Astrocyte (in vitro differentiated cells and primary cell): ENCODE measurements around the gene FARS2. TPM values are rescaled to one million over a fixed set of nuclear protein-coding genes. Genes with fewer than 3 reads are reported as not detected.
A peak's percentile ranks its signal among the peaks of the same experiment; 100 is the strongest.

Experiments used
- DNase-seq: peaks from one replicate; pipeline ENCODE4 v3.0.0-alpha.2; 2010; ENCODE audit warnings: low read depth
- FAIRE-seq: peaks from 2 replicates; lab custom pipeline; 2011; peaks lifted over from hg19 to GRCh38; lab: Jason Lieb, UNC
- H2AFZ ChIP-seq: 2 replicates; pipeline ENCODE4 v1.6.0; 2012; ENCODE audit warnings: low read depth, low read length, inconsistent platforms
- H3K27ac ChIP-seq: 2 replicates; pipeline ENCODE4 v1.5.1; 2011; ENCODE audit warnings: low read depth, low read length, inconsistent platforms
- H3K27me3 ChIP-seq: 2 replicates; pipeline ENCODE4 v1.6.0; 2011; ENCODE audit warnings: low read length, inconsistent platforms; ENCODE audit not compliant: insufficient read depth
- H3K36me3 ChIP-seq: 2 replicates; pipeline ENCODE4 v1.5.1; 2011; ENCODE audit warnings: low read length, inconsistent platforms; ENCODE audit not compliant: insufficient read depth
- H3K4me1 ChIP-seq: 2 replicates; pipeline ENCODE4 v1.5.1; 2011; ENCODE audit warnings: low read length, inconsistent platforms; ENCODE audit not compliant: insufficient read depth
- H3K4me2 ChIP-seq: 2 replicates; pipeline ENCODE4 v1.6.0; 2012; ENCODE audit warnings: low read length, inconsistent platforms
- H3K4me3 ChIP-seq: 2 replicates; pipeline ENCODE4 v1.5.1; 2011; ENCODE audit warnings: low read depth, mild to moderate bottlenecking, low read length, inconsistent platforms; ENCODE audit not compliant: insufficient read depth
- H3K79me2 ChIP-seq: 2 replicates; pipeline ENCODE4 v1.6.0; 2012; ENCODE audit warnings: mild to moderate bottlenecking, low read length, inconsistent platforms; ENCODE audit not compliant: insufficient read depth
- H3K9ac ChIP-seq: 2 replicates; pipeline ENCODE4 v1.6.0; 2012; ENCODE audit warnings: mild to moderate bottlenecking, low read length, inconsistent platforms
- H3K9me3 ChIP-seq: 2 replicates; pipeline ENCODE4 v1.5.1; 2012; ENCODE audit warnings: low read depth, mild to moderate bottlenecking, low read length, inconsistent platforms; ENCODE audit not compliant: insufficient read depth
- H4K20me1 ChIP-seq: 2 replicates; pipeline ENCODE4 v1.6.0; 2012; ENCODE audit warnings: low read length, inconsistent platforms; ENCODE audit not compliant: insufficient read depth
- H3K27ac Mint-ChIP-seq: one replicate; pipeline ENCODE4 v1.8.0; 2021; ENCODE audit warnings: mild to moderate bottlenecking, mixed read lengths; ENCODE audit not compliant: unreplicated experiment
- H3K27me3 Mint-ChIP-seq: one replicate; pipeline ENCODE4 v1.8.0; 2021; ENCODE audit warnings: low read depth, mixed read lengths; ENCODE audit not compliant: unreplicated experiment
- H3K36me3 Mint-ChIP-seq: one replicate; pipeline ENCODE4 v1.8.0; 2021; ENCODE audit warnings: low read depth, mixed read lengths; ENCODE audit not compliant: unreplicated experiment
- H3K4me1 Mint-ChIP-seq: one replicate; pipeline ENCODE4 v1.8.0; 2021; ENCODE audit warnings: low read depth, mixed read lengths; ENCODE audit not compliant: unreplicated experiment
- H3K4me3 Mint-ChIP-seq: one replicate; pipeline ENCODE4 v1.8.0; 2021; ENCODE audit warnings: mild to moderate bottlenecking, moderate library complexity, mixed read lengths; ENCODE audit not compliant: unreplicated experiment
- H3K9me3 Mint-ChIP-seq: one replicate; pipeline ENCODE4 v1.8.0; 2021; ENCODE audit warnings: mild to moderate bottlenecking, mixed read lengths; ENCODE audit not compliant: unreplicated experiment
- EZH2 ChIP-seq: IDR thresholded peaks from 2 replicates; pipeline ENCODE4 v1.6.1; 2012; ENCODE audit warnings: mild to moderate bottlenecking, low read length, inconsistent platforms; ENCODE audit not compliant: insufficient read depth
- total RNA-seq: library from RNA; stranded (reverse); gene quantifications from 2 replicates; pipeline ENCODE4 v1.2.1, GENCODE V29; 2021
- TF ChIP-seq, protein P1 (sequence below): IDR thresholded peaks from 2 replicates; pipeline ENCODE4 v1.5.1; 2011; ENCODE audit warnings: low read depth, mild to moderate bottlenecking, inconsistent platforms, low read length, moderate library complexity; ENCODE audit not compliant: insufficient read depth

The FARS2 gene
- total RNA-seq, 1 donor from 2014 or later, result 13.3 TPM

DNA sequence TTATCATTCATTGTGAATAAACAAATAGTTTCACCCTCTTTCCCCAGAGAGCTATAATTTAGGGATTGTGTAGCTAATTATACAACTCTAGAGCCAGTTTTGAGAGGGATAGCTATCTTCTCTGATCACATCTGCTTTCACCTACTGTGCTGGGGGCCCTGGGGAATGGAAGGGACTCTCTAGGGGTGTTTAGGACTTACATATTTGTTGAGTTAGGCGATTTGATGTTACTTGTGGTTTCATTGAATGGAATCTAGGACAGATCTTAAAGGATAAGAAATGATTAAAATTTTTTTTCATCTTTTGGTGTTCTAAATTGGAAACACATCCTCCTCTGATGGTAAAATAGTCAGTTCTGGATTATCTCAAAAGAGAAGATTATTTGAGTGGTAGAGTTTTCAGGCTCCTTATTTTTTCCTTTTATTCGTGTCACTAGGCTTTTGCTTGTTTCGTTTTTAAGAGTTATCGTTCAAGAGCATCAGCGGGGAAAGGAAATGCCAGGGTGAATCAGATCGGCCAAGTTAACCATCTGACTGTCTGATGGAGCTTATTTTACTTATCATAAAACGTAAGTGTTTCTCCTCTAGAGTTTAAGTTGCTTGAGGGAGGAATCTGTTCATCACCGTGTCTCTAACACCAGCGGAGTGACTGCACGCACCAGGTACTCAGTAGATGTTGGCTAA, 236.7 kb downstream of the FARS2 start:
- Histone ChIP-seq H3K27me3 (no peaks in the 10 kb centered on the region), H3K4me2 (peak overlapping the region; percentile 83), H4K20me1 (no peaks in the 10 kb centered on the region), H3K9me3 (no peaks in the 10 kb centered on the region), H3K27ac (peak overlapping the region; percentile 90), H3K9ac (peak overlapping the region; percentile 75), H2AFZ (peak overlapping the region; percentile 3), H3K4me3 (peak overlapping the region; percentile 58), H3K79me2 (no peaks in the 10 kb centered on the region), H3K36me3 (no peaks in the 10 kb centered on the region), H3K4me1 (peaks cover 21% of the 10 kb centered on the region)
- DNase-seq, result peak; percentile 86
- H3K9me3 Mint-ChIP-seq, result no peaks in the 10 kb centered on the region
- peak; percentile 91 for FAIRE-seq
- peak overlapping the region; percentile 91 for H3K27ac Mint-ChIP-seq
- TF ChIP-seq EZH2, result no peak
- TF ChIP-seq, protein P1, sequence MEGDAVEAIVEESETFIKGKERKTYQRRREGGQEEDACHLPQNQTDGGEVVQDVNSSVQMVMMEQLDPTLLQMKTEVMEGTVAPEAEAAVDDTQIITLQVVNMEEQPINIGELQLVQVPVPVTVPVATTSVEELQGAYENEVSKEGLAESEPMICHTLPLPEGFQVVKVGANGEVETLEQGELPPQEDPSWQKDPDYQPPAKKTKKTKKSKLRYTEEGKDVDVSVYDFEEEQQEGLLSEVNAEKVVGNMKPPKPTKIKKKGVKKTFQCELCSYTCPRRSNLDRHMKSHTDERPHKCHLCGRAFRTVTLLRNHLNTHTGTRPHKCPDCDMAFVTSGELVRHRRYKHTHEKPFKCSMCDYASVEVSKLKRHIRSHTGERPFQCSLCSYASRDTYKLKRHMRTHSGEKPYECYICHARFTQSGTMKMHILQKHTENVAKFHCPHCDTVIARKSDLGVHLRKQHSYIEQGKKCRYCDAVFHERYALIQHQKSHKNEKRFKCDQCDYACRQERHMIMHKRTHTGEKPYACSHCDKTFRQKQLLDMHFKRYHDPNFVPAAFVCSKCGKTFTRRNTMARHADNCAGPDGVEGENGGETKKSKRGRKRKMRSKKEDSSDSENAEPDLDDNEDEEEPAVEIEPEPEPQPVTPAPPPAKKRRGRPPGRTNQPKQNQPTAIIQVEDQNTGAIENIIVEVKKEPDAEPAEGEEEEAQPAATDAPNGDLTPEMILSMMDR, result no peak
- peak overlapping the region; percentile 24 for H3K4me3 Mint-ChIP-seq
- H3K4me1 Mint-ChIP-seq, result peaks cover 34% of the 10 kb centered on the region
- peaks cover 2% of the 10 kb centered on the region for H3K36me3 Mint-ChIP-seq
- H3K27me3 Mint-ChIP-seq, result no peaks in the 10 kb centered on the region

DNA sequence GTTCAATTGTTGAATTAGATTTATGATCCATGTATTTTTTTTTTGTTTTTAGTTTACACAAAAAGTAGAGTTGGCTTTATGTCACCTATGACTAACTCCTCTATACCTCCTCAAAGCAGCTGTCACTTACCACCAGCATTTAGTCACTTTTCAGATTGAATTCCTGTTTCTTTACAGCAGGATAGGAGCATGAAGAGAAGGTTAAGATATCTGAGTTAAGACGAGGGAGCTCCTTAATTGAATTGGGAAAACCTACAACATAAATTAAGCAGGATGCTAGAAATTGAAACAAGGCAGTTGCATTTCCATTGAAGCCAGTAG, 237.2 kb downstream of the FARS2 start:
- Histone ChIP-seq H3K9me3 (no peaks in the 10 kb centered on the region), H3K4me3 (peak overlapping the region; percentile 58), H3K9ac (peak overlapping the region; percentile 75), H2AFZ (peak overlapping the region; percentile 3), H3K4me2 (peak overlapping the region; percentile 83), H4K20me1 (no peaks in the 10 kb centered on the region), H3K36me3 (no peaks in the 10 kb centered on the region), H3K4me1 (peaks cover 21% of the 10 kb centered on the region), H3K27me3 (no peaks in the 10 kb centered on the region), H3K79me2 (no peaks in the 10 kb centered on the region), H3K27ac (peak overlapping the region; percentile 90)
- Mint-ChIP-seq H3K27me3 (no peaks in the 10 kb centered on the region), H3K4me1 (peaks cover 34% of the 10 kb centered on the region), H3K27ac (peak overlapping the region; percentile 91), H3K36me3 (no peaks in the 10 kb centered on the region), H3K9me3 (no peaks in the 10 kb centered on the region), H3K4me3 (no peak overlapping the region)
- TF ChIP-seq EZH2, result no peak
- TF ChIP-seq, protein P1, result no peak
- DNase-seq (no peak), FAIRE-seq (no peak)

DNA sequence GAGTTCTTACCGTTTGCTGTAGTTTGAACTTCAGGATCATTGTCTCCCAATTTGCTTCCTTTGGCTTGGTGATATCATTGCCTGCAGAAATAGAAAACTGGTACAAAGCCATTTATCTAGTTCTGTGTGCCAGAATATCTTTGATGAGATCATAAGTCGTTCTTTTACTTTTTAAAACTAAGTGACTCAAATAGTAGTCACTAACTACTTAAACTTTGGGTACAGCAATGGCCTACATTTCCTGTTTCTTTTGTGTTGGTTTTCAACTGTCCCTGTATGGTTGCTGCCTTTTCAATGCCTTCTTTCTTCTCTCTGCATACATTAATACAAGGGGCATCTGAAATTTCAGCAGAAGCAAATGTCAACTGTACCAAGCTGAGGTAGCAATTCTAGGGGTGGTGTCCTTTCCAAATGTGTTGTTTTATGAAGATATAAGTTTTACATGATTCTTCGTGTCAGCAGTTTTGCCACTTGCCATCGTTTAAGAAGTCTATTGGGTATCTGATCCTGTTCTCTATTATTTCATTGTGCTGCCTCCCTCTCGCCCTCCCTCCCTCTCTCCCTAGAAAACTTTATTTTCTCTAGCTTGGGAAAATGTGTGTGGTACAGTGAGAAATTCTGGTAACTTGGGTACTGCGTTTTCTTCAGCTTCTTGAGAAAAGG, 238.5 kb downstream of the FARS2 start:
- H4K20me1 ChIP-seq, result no peaks in the 10 kb centered on the region
- no peak for TF ChIP-seq EZH2
- TF ChIP-seq, protein P1, result no peak
- peak overlapping the region; percentile 90 for H3K27ac ChIP-seq
- Mint-ChIP-seq H3K9me3 (no peaks in the 10 kb centered on the region), H3K4me3 (no peak overlapping the region), H3K4me1 (peaks cover 34% of the 10 kb centered on the region), H3K27ac (peak overlapping the region; percentile 58), H3K27me3 (no peaks in the 10 kb centered on the region), H3K36me3 (no peaks in the 10 kb centered on the region)
- H3K27me3 ChIP-seq, result no peaks in the 10 kb centered on the region
- peak overlapping the region; percentile 58 for H3K4me3 ChIP-seq
- H3K9me3 ChIP-seq, result no peaks in the 10 kb centered on the region
- H3K79me2 ChIP-seq, result no peaks in the 10 kb centered on the region
- H3K36me3 ChIP-seq, result no peaks in the 10 kb centered on the region
- H3K9ac ChIP-seq, result peak overlapping the region; percentile 75
- peak; percentile 72 for FAIRE-seq
- DNase-seq, result peak; percentile 72
- H3K4me1 ChIP-seq, result peaks cover 21% of the 10 kb centered on the region
- no peak overlapping the region for H2AFZ ChIP-seq
- peak overlapping the region; percentile 83 for H3K4me2 ChIP-seq
